Upper lobe of left lung (tissue), 4 donors: ENCODE results near the gene HIVEP3.

ENCODE experiments used
- CTCF ChIP-seq, 6 experiments: fragments of 450-650 bp in 4 of 6; fragments of 200-600 bp in 2 of 6; sonication (generic) in 2 of 6; IDR thresholded peaks; one replicate each; pipeline ENCODE4 v1.5.1; 2016 to 2019; ENCODE audit warnings: antibody characterized with exemption in 6 of 6
- EP300 ChIP-seq, 4 donors: sonication (generic); formaldehyde crosslinking; IDR thresholded peaks; one replicate each; pipeline ENCODE4 v1.5.1; 2017; ENCODE audit warnings: antibody characterized with exemption in 4 of 4, control low read depth in 2 of 4
- POLR2A ChIP-seq, 4 donors: fragments of 450-650 bp; IDR thresholded peaks; one replicate each; pipeline ENCODE4 v1.5.1; 2016 to 2017; ENCODE audit warnings: antibody characterized with exemption in 4 of 4, mild to moderate bottlenecking in 2 of 4
- POLR2AphosphoS5 ChIP-seq, 2 donors: sonication (generic); formaldehyde crosslinking; IDR thresholded peaks; one replicate each; pipeline ENCODE4 v1.5.1; 2017; ENCODE audit warnings: antibody characterized with exemption in 2 of 2

DNA sequence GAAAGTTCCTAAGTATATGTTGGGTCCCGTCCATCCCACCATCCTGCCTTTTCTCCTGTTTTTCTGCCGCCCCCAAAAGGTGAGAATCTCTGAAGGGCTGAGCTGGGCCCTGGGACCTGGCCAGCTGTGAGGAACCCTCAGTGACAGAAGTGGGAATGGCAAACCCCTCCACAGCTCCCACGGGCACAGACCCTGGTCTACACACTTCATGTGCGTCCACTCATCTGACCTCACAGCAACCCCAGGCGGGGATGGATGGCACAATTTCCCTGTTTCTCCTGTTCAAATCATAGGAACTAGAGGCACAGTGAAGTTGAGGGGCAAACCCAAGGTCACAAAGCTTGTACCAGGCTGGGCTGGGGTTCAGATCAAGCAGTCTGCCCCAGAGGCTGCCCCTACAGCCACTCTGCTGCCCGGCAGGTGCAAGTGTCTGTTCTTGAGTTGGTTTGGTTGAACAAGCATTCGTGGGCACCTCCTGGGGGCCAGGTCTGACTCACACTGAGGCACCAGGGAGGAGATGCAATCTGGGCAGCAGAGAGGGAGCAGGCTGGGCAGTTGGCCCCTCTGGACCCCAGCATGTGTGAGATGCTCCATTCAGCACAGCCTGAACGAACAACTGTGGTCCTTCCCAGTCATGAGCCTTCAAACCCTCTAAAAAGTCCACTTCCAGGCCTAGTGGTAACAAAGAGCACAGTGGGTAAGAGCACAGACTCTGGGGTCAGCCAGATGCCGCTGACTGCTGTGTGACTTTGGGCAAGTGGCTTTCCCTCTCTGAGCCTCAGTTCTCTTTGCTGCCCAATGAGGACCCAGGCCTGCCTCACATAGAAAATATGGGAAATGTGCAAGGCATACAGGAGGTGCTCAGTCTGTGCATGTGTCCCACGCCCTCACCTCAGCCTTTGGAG, 438.3 kb downstream of the HIVEP3 start:
- TF ChIP-seq POLR2A (IDR thresholded peaks at IDR 0.05) (no peak), CTCF (IDR thresholded peaks at IDR 0.05) (no peak), EP300 (IDR thresholded peaks at IDR 0.05) (no peak), POLR2AphosphoS5 (IDR thresholded peaks at IDR 0.05) (no peak)
